ENCODE results near the gene MICB. TPM values are rescaled to one million over a fixed set of nuclear protein-coding genes. Genes with fewer than 3 reads are reported as not detected.

MICB gene
- total RNA-seq, 5 donors from 2014 or later (not counting 1 experiment from before 2014, with no cell fraction given), result 15.7 to 21.7 (median 16.1) TPM

DNA sequence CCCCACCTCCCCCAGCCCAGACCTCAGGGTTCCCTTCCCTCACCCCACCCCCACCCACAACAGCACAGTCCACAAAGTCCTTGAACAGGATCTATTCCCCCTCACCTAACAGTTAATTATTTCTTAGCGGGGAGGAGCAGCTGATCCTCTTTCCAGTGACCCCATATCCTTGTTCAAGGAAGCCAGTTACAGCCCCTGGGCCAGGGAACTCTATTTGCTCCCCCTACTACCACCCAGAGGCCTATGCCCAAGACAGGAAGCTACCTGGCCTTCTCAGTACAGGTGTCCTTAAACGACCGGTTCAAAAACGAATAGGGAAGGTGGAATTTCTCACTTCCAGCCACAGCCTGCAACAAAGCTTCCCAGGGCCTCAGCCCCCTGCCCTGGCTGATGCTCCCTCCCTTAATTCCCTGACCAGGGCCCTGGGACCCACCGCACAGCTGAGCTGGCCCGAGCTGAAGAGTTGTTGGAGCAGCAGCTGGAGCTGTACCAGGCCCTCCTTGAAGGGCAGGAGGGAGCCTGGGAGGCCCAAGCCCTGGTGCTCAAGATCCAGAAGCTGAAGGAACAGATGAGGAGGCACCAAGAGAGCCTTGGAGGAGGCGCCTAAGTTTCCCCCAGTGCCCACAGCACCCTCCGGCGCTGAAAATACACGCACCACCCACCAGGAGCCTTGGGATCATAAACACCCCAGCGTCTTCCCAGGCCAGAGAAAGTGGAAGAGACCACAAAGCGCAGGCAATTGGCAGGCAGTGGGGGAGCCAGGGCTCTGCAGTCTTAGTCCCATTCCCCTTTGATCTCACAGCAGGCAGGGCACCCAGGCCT, 31.6 kb downstream of the MICB start:
- Histone ChIP-seq H3K4me1 (ENCODE audit: control insufficient read depth in 1 of 2, extremely low read depth in 1 of 2, insufficient read depth in 2 of 2, low read length in 2 of 2) (peaks cover 0 to 3% of the 10 kb centered on the region in 2 experiments), H3K4me3 (ENCODE audit: control insufficient read depth in 1 of 2, extremely low read depth in 1 of 2, low read length in 1 of 2) (no peak overlapping the region), H3K27ac (ENCODE audit: low read length) (no peak overlapping the region), H3K9me3 (no peaks in the 10 kb centered on the region), H3K27me3 (replicated peaks in 1 of 2; ENCODE audit: control insufficient read depth in 2 of 2, extremely low read depth in 1 of 2, insufficient read depth in 2 of 2, low read length in 1 of 2) (no peaks in the 10 kb centered on the region), H3K36me3 (ENCODE audit: control insufficient read depth in 2 of 2, extremely low read depth in 1 of 2, insufficient read depth in 1 of 2, low read length in 1 of 2) (peaks cover 12 to 49% of the 10 kb centered on the region in 2 donors)
- peaks cover 35% of the 10 kb centered on the region for H3K36me3 Mint-ChIP-seq
- no peak overlapping the region for H3K4me3 Mint-ChIP-seq
- no peaks in the 10 kb centered on the region for H3K27me3 Mint-ChIP-seq
- 68% methylated on average over 9 of the region's 12 CpGs for WGBS (ENCODE audit: insufficient coverage)
- CTCF ChIA-PET, result no interaction called here
- peak in 3 of 4 experiments; percentile 16 to 23 (median 19) for ATAC-seq (replicated peaks in 1 of 4)
- POLR2A ChIA-PET, result no interaction called here
- peaks cover 7 to 13% (median 10%) of the 10 kb centered on the region in 3 donors for H3K4me1 Mint-ChIP-seq
- no peaks in the 10 kb centered on the region for H3K9me3 Mint-ChIP-seq
- H3K27ac Mint-ChIP-seq, result no peak overlapping the region
- DNase-seq, result no peak

DNA sequence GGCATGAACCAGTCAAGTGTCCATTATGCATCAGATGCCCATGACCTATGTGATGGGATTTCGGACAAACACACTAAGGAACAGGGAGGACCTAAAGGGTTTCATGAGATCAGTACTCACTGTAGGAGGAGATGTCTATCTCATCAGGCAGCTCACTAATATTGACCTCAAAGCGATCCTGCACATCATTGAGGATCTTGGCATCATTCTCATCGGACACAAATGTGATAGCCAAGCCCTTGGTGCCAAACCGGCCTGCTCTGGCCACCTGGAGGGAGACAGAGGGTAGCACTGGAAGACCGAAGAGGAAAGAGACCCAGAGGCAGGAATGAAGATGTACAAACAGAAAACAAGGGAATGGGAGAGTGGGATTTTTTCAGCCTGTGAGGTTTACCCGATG, 32.7 kb downstream of the MICB start:
- Histone ChIP-seq H3K4me1 (ENCODE audit: control insufficient read depth in 1 of 2, extremely low read depth in 1 of 2, insufficient read depth in 2 of 2, low read length in 2 of 2) (peaks cover 0 to 4% of the 10 kb centered on the region in 2 experiments), H3K4me3 (ENCODE audit: control insufficient read depth in 1 of 2, extremely low read depth in 1 of 2, low read length in 1 of 2) (no peak overlapping the region), H3K9me3 (no peaks in the 10 kb centered on the region), H3K27ac (ENCODE audit: low read length) (no peak overlapping the region), H3K27me3 (replicated peaks in 1 of 2; ENCODE audit: control insufficient read depth in 2 of 2, extremely low read depth in 1 of 2, insufficient read depth in 2 of 2, low read length in 1 of 2) (no peaks in the 10 kb centered on the region), H3K36me3 (ENCODE audit: control insufficient read depth in 2 of 2, extremely low read depth in 1 of 2, insufficient read depth in 1 of 2, low read length in 1 of 2) (peaks cover 12 to 60% of the 10 kb centered on the region in 2 donors)
- H3K27ac Mint-ChIP-seq, result no peak overlapping the region
- CTCF ChIA-PET, result no interaction called here
- no peak overlapping the region for H3K4me3 Mint-ChIP-seq
- no peaks in the 10 kb centered on the region for H3K27me3 Mint-ChIP-seq
- no peaks in the 10 kb centered on the region for H3K9me3 Mint-ChIP-seq
- ATAC-seq (replicated peaks in 1 of 4) (no peak), DNase-seq (no peak)
- peaks cover 10 to 19% (median 11%) of the 10 kb centered on the region in 3 donors for H3K4me1 Mint-ChIP-seq
- peaks cover 46% of the 10 kb centered on the region for H3K36me3 Mint-ChIP-seq
- POLR2A ChIA-PET, result no interaction called here
- 90% methylated on average over 5 of the region's 6 CpGs for WGBS (ENCODE audit: insufficient coverage)

DNA sequence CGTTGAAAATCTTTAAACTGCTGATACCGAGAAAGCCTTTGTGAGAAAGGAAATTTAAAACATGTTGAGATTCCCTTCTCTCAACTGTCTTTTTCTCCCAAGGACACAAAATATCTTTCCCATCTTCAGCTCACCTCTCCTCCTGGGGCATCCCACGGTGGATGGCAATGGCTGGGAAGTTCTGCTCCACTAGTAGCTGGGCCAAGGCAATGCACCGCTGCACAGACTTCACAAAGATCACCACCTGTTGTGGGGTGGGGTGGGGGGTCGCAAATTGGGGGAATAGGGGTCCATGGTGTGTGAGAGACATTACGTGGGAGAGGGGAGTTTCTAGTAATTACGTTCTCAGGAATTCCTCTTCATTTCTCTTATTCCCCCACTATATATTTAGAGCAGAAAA, 33.2 kb downstream of the MICB start:
- no peak overlapping the region for H3K4me3 ChIP-seq (ENCODE audit: control insufficient read depth in 1 of 2, extremely low read depth in 1 of 2, low read length in 1 of 2)
- H3K27me3 ChIP-seq (replicated peaks in 1 of 2; ENCODE audit: control insufficient read depth in 2 of 2, extremely low read depth in 1 of 2, insufficient read depth in 2 of 2, low read length in 1 of 2), result no peaks in the 10 kb centered on the region
- H3K27me3 Mint-ChIP-seq, result no peaks in the 10 kb centered on the region
- ATAC-seq (replicated peaks in 1 of 4) (no peak), DNase-seq (no peak)
- no peaks in the 10 kb centered on the region for H3K9me3 Mint-ChIP-seq
- H3K27ac ChIP-seq (ENCODE audit: low read length), result no peak overlapping the region
- H3K4me3 Mint-ChIP-seq, result no peak overlapping the region
- H3K36me3 Mint-ChIP-seq, result peaks cover 51% of the 10 kb centered on the region
- no peak overlapping the region for H3K27ac Mint-ChIP-seq
- no CpG with 5 or more reads among the region's 7 CpGs for WGBS (ENCODE audit: insufficient coverage)
- peaks cover 0 to 4% of the 10 kb centered on the region in 2 experiments for H3K4me1 ChIP-seq (ENCODE audit: control insufficient read depth in 1 of 2, extremely low read depth in 1 of 2, insufficient read depth in 2 of 2, low read length in 2 of 2)
- H3K36me3 ChIP-seq (ENCODE audit: control insufficient read depth in 2 of 2, extremely low read depth in 1 of 2, insufficient read depth in 1 of 2, low read length in 1 of 2), result peaks cover 12 to 65% of the 10 kb centered on the region in 2 donors
- POLR2A ChIA-PET, result interaction anchor here in 1 of 2 donors (0.9 kb wide), 1 partner anchor 10 kb away, joined by 3 read pairs; the partner anchor contains the start of gene DDX39B
- no peaks in the 10 kb centered on the region for H3K9me3 ChIP-seq
- CTCF ChIA-PET, result interaction anchor here in 1 of 2 donors (0.8 kb wide), 1 partner anchor 67 kb away, joined by 3 read pairs; no protein-coding TSS in a partner anchor
- H3K4me1 Mint-ChIP-seq, result peaks cover 13 to 21% (median 16%) of the 10 kb centered on the region in 3 donors

DNA sequence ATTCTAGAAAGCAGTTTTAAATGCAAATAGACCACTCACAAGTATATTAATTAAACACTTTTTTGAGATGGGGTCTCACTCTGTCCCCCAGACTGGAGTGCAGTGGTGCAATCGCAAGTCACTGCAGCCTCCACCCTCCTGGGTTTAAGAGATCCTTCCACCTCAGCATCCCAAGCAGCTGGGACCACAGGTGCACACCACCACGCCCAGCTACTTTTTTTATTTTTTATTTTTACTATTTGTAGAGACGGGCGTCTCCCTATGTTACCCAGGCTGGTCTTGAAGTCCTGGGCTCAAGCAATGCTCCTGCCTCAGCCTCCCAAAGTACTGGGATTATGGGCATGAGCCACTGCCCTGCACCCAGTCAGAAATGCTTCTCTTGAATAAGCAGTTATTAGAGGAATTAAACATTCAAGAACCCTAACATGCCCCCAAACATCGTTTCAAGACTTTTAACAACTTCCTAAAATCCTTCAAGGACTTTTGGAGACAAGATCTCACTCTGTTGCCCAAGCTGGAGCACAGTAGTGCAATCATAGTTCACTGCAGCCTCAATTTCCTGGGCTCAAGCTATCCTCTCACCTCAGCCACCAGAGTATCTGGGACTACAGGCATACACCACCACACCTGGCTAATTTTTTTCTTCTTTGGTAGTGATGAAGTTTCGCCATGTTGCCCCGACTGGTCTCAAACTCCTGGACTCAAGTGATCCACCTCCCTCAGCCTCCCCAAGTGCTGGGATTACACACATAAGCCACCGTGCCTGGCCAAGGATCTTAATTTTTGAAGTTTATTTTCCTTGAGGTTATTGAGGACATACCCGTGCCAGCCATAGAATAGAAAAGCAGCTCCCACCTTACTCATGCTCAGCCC, 34.1 kb downstream of the MICB start:
- 91% methylated on average over 4 of the region's 9 CpGs for WGBS (ENCODE audit: insufficient coverage)
- Histone ChIP-seq H3K36me3 (ENCODE audit: control insufficient read depth in 2 of 2, extremely low read depth in 1 of 2, insufficient read depth in 1 of 2, low read length in 1 of 2) (peaks cover 14 to 73% of the 10 kb centered on the region in 2 donors), H3K9me3 (no peaks in the 10 kb centered on the region), H3K4me3 (ENCODE audit: control insufficient read depth in 1 of 2, extremely low read depth in 1 of 2, low read length in 1 of 2) (no peak overlapping the region), H3K27ac (ENCODE audit: low read length) (no peak overlapping the region), H3K4me1 (ENCODE audit: control insufficient read depth in 1 of 2, extremely low read depth in 1 of 2, insufficient read depth in 2 of 2, low read length in 2 of 2) (peaks cover 0 to 7% of the 10 kb centered on the region in 2 experiments), H3K27me3 (replicated peaks in 1 of 2; ENCODE audit: control insufficient read depth in 2 of 2, extremely low read depth in 1 of 2, insufficient read depth in 2 of 2, low read length in 1 of 2) (no peaks in the 10 kb centered on the region)
- ATAC-seq (replicated peaks in 1 of 4) (no peak), DNase-seq (no peak)
- no peak overlapping the region for H3K4me3 Mint-ChIP-seq
- no peak overlapping the region for H3K27ac Mint-ChIP-seq
- H3K27me3 Mint-ChIP-seq, result no peaks in the 10 kb centered on the region
- ChIA-PET CTCF (interaction anchor here in 1 of 2 donors (0.8 kb wide), 1 partner anchor 67 kb away, joined by 3 read pairs; no protein-coding TSS in a partner anchor), POLR2A (interaction anchor here in 1 of 2 donors (0.5 to 0.9 kb wide), 2 partner anchors 9 to 127 kb away, joined by 3 to 6 read pairs; partner anchors contain the start of gene DDX39B)
- H3K4me1 Mint-ChIP-seq, result peaks cover 14 to 26% (median 22%) of the 10 kb centered on the region in 3 donors
- H3K9me3 Mint-ChIP-seq, result no peaks in the 10 kb centered on the region
- H3K36me3 Mint-ChIP-seq, result peaks cover 57% of the 10 kb centered on the region

DNA sequence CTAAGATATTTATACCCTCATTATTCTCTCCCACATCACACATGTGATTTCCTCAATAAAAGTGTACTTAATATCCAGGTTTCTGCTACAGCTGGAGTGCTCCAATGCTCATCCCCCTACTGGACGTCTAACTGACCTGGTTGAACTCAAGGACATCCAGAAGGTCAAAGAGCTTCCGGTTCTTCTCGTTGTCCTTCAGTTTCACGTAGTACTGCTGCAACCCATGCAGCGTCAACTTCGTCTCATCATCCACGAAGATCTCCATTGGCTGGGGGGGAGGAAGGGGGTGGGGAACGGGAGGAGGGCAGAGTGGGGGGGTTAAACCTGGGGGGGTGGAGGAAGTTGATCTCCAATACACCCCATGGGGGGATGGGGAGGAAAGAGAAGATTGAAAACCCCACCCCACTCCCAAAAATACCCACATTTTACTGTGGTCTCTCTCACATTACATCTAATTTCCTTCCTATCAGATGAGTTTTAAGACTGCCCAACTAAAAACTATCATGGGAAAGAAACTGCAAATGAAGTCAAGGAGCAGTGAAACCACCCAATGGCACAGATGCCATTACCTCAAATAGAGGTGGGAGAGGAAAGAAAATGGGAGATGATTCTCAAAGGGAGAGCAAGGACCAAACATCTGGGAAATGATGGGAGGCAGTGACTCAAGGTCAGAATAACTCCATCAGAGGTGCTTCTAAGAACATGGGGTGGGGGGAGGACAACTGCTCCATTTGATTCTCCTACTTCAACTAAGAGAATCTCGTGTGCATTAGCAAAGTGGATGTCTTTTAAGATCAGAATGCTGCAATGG, 34.9 kb downstream of the MICB start:
- H3K27me3 Mint-ChIP-seq, result no peaks in the 10 kb centered on the region
- ATAC-seq (replicated peaks in 1 of 4) (no peak), DNase-seq (no peak)
- CTCF ChIA-PET, result no interaction called here
- H3K4me3 Mint-ChIP-seq, result no peak overlapping the region
- H3K4me1 Mint-ChIP-seq, result peaks cover 19 to 31% (median 26%) of the 10 kb centered on the region in 3 donors
- Histone ChIP-seq H3K36me3 (ENCODE audit: control insufficient read depth in 2 of 2, extremely low read depth in 1 of 2, insufficient read depth in 1 of 2, low read length in 1 of 2) (peaks cover 14 to 82% of the 10 kb centered on the region in 2 donors), H3K27me3 (replicated peaks in 1 of 2; ENCODE audit: control insufficient read depth in 2 of 2, extremely low read depth in 1 of 2, insufficient read depth in 2 of 2, low read length in 1 of 2) (no peaks in the 10 kb centered on the region), H3K4me3 (ENCODE audit: control insufficient read depth in 1 of 2, extremely low read depth in 1 of 2, low read length in 1 of 2) (no peak overlapping the region), H3K9me3 (no peaks in the 10 kb centered on the region), H3K4me1 (ENCODE audit: control insufficient read depth in 1 of 2, extremely low read depth in 1 of 2, insufficient read depth in 2 of 2, low read length in 2 of 2) (peaks cover 0 to 7% of the 10 kb centered on the region in 2 experiments), H3K27ac (ENCODE audit: low read length) (no peak overlapping the region)
- peak overlapping the region; percentile 15 to 25 for H3K27ac Mint-ChIP-seq
- H3K36me3 Mint-ChIP-seq, result peaks cover 61% of the 10 kb centered on the region
- 90% methylated on average over 1 of the region's 9 CpGs for WGBS (ENCODE audit: insufficient coverage)
- no peaks in the 10 kb centered on the region for H3K9me3 Mint-ChIP-seq
- POLR2A ChIA-PET, result interaction anchor here in 1 of 2 donors (0.5 kb wide), 1 partner anchor 126 kb away, joined by 6 read pairs; no protein-coding TSS in a partner anchor

Measured in T-cell (primary cell).